ENCODE results near the gene VMAC. TPM values are rescaled to one million over a fixed set of nuclear protein-coding genes. Genes with fewer than 3 reads are reported as not detected.

Gene VMAC
- total and polyA plus RNA-seq, 2 donors (not counting 1 experiment from before 2014, with no cell fraction given) = 27.1 to 27.2 TPM

DNA sequence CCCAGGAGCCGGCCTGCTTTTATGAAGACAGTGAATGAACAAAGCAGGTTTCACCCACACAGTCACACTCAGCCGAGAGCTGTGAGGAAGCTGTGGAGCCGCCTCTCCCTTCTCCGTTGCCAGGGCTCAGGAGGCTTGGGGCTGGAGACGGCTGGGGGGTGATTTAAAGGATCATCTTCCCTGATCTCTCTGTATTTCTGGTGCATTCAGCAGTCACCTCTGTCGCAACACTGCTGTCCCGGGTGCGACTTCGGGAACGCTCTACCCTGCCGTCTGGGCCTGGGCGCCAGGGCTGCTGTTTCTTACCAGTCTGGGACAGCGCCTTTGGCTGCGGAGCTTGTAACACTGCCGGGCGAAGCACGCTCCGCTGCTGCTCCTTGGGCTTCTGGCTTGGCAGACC is 27.5 kb downstream of the VMAC start:
- no peak overlapping the region for H2AFZ ChIP-seq (ENCODE audit: insufficient read depth, low read depth, low read length, poor library complexity, severe bottlenecking)
- no peak for TF ChIP-seq EZH2 (IDR thresholded peaks at IDR 0.05; ENCODE audit: borderline replicate concordance, insufficient read depth, low read depth, low read length, poor library complexity, severe bottlenecking)
- TF ChIP-seq, protein P1, sequence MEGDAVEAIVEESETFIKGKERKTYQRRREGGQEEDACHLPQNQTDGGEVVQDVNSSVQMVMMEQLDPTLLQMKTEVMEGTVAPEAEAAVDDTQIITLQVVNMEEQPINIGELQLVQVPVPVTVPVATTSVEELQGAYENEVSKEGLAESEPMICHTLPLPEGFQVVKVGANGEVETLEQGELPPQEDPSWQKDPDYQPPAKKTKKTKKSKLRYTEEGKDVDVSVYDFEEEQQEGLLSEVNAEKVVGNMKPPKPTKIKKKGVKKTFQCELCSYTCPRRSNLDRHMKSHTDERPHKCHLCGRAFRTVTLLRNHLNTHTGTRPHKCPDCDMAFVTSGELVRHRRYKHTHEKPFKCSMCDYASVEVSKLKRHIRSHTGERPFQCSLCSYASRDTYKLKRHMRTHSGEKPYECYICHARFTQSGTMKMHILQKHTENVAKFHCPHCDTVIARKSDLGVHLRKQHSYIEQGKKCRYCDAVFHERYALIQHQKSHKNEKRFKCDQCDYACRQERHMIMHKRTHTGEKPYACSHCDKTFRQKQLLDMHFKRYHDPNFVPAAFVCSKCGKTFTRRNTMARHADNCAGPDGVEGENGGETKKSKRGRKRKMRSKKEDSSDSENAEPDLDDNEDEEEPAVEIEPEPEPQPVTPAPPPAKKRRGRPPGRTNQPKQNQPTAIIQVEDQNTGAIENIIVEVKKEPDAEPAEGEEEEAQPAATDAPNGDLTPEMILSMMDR (IDR thresholded peaks at IDR 0.05) = no peak
- ChIA-PET POLR2A (interaction anchor here (0.6 kb wide), 1 partner anchor 21 kb away, joined by 7 read pairs; no protein-coding TSS in a partner anchor), CTCF (no interaction called here)
- Mint-ChIP-seq H3K4me1 (peaks cover 13% of the 10 kb centered on the region), H3K4me3 (no peak overlapping the region), H3K9me3 (ENCODE audit: insufficient read depth) (no peaks in the 10 kb centered on the region), H3K27me3 (no peaks in the 10 kb centered on the region), H3K27ac (no peak overlapping the region)
- H3K79me2 ChIP-seq (ENCODE audit: control insufficient read depth, insufficient read depth, low read length) = peaks cover 47% of the 10 kb centered on the region
- intact Hi-C loops (cut with micrococcal nuclease) = no loop called here
- peaks cover 54% of the 10 kb centered on the region for H4K20me1 ChIP-seq (ENCODE audit: control insufficient read depth, insufficient read depth, low read length, poor library complexity, severe bottlenecking)
- no peaks in the 10 kb centered on the region for H3K9me3 ChIP-seq (ENCODE audit: control extremely low read depth in 1 of 3, control insufficient read depth in 2 of 3, insufficient read depth in 1 of 3, low read length in 2 of 3)
- no peak overlapping the region for H3K4me3 ChIP-seq (ENCODE audit: control extremely low read depth in 1 of 5, extremely low read depth in 1 of 5, insufficient read depth in 1 of 5, low read depth in 2 of 5, low read length in 4 of 5)
- no peak overlapping the region for H3K4me2 ChIP-seq (replicated peaks; ENCODE audit: low read depth, low read length, poor library complexity, severe bottlenecking)
- WGBS (ENCODE audit: insufficient coverage) = 99% methylated on average over 17 of the region's 18 CpGs
- no peaks in the 10 kb centered on the region for H3K27me3 ChIP-seq (replicated peaks in 1 of 4; ENCODE audit: control extremely low read depth in 1 of 4, control insufficient read depth in 3 of 4, insufficient read depth in 4 of 4, low read length in 3 of 4)
- peaks cover 0 to 82% of the 10 kb centered on the region in 2 experiments for H3K36me3 ChIP-seq (replicated peaks in 1 of 2; ENCODE audit: control extremely low read depth in 1 of 2, control insufficient read depth in 1 of 2, extremely low read depth in 1 of 2, insufficient read depth in 2 of 2, low read length in 1 of 2)
- H3K9ac ChIP-seq (ENCODE audit: low read length) = no peak overlapping the region
- peaks cover 0 to 13% of the 10 kb centered on the region in 2 donors for H3K4me1 ChIP-seq (ENCODE audit: control insufficient read depth in 2 of 2, insufficient read depth in 2 of 2, low read length in 2 of 2)
- no peak overlapping the region for H3K27ac ChIP-seq (ENCODE audit: low read length in 2 of 2)
- ATAC-seq (ENCODE audit: low read depth) (no peak), DNase-seq (no peak)

DNA sequence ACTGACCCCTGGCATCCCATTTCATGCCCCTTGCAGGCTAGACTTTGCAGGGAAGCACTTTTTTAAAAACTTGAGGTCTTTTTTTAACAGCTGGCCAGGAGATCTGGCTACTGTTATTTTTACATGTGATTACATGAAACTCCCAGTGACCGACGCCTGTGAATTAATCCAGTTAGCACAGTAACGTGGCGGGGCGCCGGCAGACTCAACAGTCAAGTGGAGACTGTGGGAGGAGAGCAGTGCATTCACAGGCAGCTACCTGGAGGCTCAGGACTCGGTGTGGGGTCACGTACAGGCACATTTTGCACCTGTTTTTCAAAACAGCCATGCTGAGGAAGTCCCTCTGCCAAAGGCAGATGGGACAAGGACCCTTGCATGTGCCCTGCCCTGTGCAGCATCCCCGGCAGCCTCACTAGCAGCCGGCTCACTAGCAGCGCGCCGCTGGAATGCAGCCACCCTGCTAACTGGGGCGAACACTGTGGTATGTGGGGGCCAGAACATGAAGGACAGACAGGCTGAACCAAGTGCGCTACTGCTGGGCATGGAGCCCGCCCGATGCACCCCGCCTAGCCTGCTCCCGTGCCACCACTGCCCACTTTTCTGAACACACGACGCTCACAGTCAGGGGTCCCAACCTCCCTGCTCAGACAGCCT is 28.1 kb downstream of the VMAC start:
- peaks cover 59% of the 10 kb centered on the region for H4K20me1 ChIP-seq (ENCODE audit: control insufficient read depth, insufficient read depth, low read length, poor library complexity, severe bottlenecking)
- Mint-ChIP-seq H3K4me3 (no peak overlapping the region), H3K27me3 (no peaks in the 10 kb centered on the region), H3K9me3 (ENCODE audit: insufficient read depth) (no peaks in the 10 kb centered on the region), H3K27ac (no peak overlapping the region), H3K4me1 (peaks cover 8% of the 10 kb centered on the region)
- CTCF ChIA-PET = no interaction called here
- POLR2A ChIA-PET = no interaction called here
- peaks cover 0 to 81% of the 10 kb centered on the region in 2 experiments for H3K36me3 ChIP-seq (replicated peaks in 1 of 2; ENCODE audit: control extremely low read depth in 1 of 2, control insufficient read depth in 1 of 2, extremely low read depth in 1 of 2, insufficient read depth in 2 of 2, low read length in 1 of 2)
- H3K79me2 ChIP-seq (ENCODE audit: control insufficient read depth, insufficient read depth, low read length) = peaks cover 52% of the 10 kb centered on the region
- intact Hi-C loops (cut with micrococcal nuclease) = no loop called here
- no peak for TF ChIP-seq EZH2 (IDR thresholded peaks at IDR 0.05; ENCODE audit: borderline replicate concordance, insufficient read depth, low read depth, low read length, poor library complexity, severe bottlenecking)
- TF ChIP-seq, protein P1 (IDR thresholded peaks at IDR 0.05) = no peak
- H3K4me1 ChIP-seq (ENCODE audit: control insufficient read depth in 2 of 2, insufficient read depth in 2 of 2, low read length in 2 of 2) = peaks cover 0 to 7% of the 10 kb centered on the region in 2 donors
- H3K4me2 ChIP-seq (replicated peaks; ENCODE audit: low read depth, low read length, poor library complexity, severe bottlenecking) = no peak overlapping the region
- DNase-seq = no peak
- H3K27ac ChIP-seq (ENCODE audit: low read length in 2 of 2) = no peak overlapping the region
- H3K9me3 ChIP-seq (ENCODE audit: control extremely low read depth in 1 of 3, control insufficient read depth in 2 of 3, insufficient read depth in 1 of 3, low read length in 2 of 3) = no peaks in the 10 kb centered on the region
- H2AFZ ChIP-seq (ENCODE audit: insufficient read depth, low read depth, low read length, poor library complexity, severe bottlenecking) = no peak overlapping the region
- WGBS (ENCODE audit: insufficient coverage) = 98% methylated on average over 21 of the region's 21 CpGs
- H3K9ac ChIP-seq (ENCODE audit: low read length) = no peak overlapping the region
- H3K4me3 ChIP-seq (ENCODE audit: control extremely low read depth in 1 of 5, extremely low read depth in 1 of 5, insufficient read depth in 1 of 5, low read depth in 2 of 5, low read length in 4 of 5) = no peak overlapping the region
- no peak for ATAC-seq (ENCODE audit: low read depth)
- no peaks in the 10 kb centered on the region for H3K27me3 ChIP-seq (replicated peaks in 1 of 4; ENCODE audit: control extremely low read depth in 1 of 4, control insufficient read depth in 3 of 4, insufficient read depth in 4 of 4, low read length in 3 of 4)

Measured in B cell (primary cell).